Mucosa of rectum (tissue), 2 donors: ENCODE results near the gene TBCD.

Experiments used
- H3K27ac ChIP-seq, 2 donors: one replicate each; pipeline ENCODE4 v1.7.0; 2013; ENCODE audit warnings: inconsistent platforms in 2 of 2, low read depth in 2 of 2, low read length in 2 of 2
- H3K27me3 ChIP-seq, 2 donors: one replicate each; pipeline ENCODE4 v1.7.0; 2013; ENCODE audit warnings: low read length in 2 of 2; ENCODE audit not compliant: control insufficient read depth in 2 of 2, insufficient read depth in 2 of 2
- H3K36me3 ChIP-seq, 2 donors: one replicate each; pipeline ENCODE4 v1.7.0; 2013; ENCODE audit warnings: low read length in 2 of 2; ENCODE audit not compliant: control insufficient read depth in 2 of 2, insufficient read depth in 2 of 2
- H3K4me1 ChIP-seq, 2 donors: one replicate each; pipeline ENCODE4 v1.7.0; 2013; ENCODE audit warnings: low read length in 2 of 2, mild to moderate bottlenecking in 1 of 2; ENCODE audit not compliant: control insufficient read depth in 2 of 2, insufficient read depth in 2 of 2
- H3K4me3 ChIP-seq, 2 donors: one replicate each; pipeline ENCODE4 v1.7.0; 2013; ENCODE audit warnings: low read length in 2 of 2
- H3K9ac ChIP-seq, 2 donors: one replicate each; pipeline ENCODE4 v1.7.0; 2013; ENCODE audit warnings: low read length in 2 of 2, low read depth in 1 of 2, mild to moderate bottlenecking in 1 of 2
- H3K9me3 ChIP-seq, 2 donors: one replicate each; pipeline ENCODE4 v1.7.0; 2013; ENCODE audit warnings: low read length in 2 of 2; ENCODE audit not compliant: control insufficient read depth in 2 of 2
- donor health status: healthy.
- donor health status: Normal muscosa, but diverticular disease.

The TBCD gene

DNA sequence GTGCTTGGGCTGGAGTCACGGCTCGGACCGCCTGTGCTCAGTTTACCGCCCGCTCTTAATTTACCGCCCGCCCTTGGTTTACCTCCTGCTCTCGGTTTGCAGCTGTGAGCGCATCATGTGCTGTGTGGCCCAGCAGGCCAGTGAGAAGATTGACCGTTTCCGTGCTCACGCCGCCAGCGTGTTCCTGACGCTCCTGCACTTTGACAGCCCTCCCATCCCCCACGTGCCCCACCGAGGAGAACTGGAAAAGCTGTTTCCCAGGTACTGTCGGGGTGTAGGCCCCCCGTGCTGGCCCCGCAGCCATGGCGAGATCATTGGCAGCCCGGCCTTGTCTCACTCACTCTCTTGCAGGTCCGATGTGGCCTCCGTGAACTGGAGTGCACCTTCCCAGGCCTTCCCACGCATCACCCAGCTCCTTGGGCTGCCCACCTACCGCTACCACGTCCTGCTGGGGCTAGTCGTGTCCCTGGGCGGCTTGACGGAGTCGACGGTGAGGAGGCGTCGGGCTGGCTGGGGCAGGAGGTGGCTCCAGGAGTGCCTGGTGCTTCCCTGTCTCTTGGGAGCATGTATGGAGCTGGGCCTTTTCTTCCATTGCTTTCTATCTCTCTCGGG lies 177.3 kb downstream of the TBCD start:
- Histone ChIP-seq H3K36me3 (peaks cover 44 to 55% of the 10 kb centered on the region in 2 donors), H3K27me3 (no peaks in the 10 kb centered on the region), H3K4me1 (no peaks in the 10 kb centered on the region), H3K9ac (no peak overlapping the region), H3K4me3 (no peak overlapping the region), H3K9me3 (no peaks in the 10 kb centered on the region), H3K27ac (no peak overlapping the region)

DNA sequence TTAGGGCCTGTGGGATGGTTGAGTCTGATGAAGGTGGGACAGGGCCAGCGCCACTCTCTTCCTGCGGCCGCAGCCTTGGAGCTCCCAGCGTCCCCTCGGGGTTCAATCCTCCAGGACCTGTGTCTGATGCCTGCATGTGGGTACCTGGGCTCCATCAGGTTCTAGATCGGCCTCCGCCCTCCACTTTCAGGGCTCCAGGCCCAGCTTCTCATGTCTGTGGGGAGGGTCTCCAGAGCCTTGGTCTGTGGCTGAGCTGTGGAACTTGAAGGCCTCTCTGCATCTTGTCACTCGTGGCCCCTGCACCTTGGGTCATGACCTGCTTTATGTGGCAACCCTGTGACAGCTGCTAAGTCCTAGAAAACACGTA lies 177.8 kb downstream of the TBCD start:
- Histone ChIP-seq H3K9ac (no peak overlapping the region), H3K4me1 (no peaks in the 10 kb centered on the region), H3K36me3 (peaks cover 44 to 56% of the 10 kb centered on the region in 2 donors), H3K9me3 (no peaks in the 10 kb centered on the region), H3K27me3 (no peaks in the 10 kb centered on the region), H3K27ac (no peak overlapping the region), H3K4me3 (no peak overlapping the region)

DNA sequence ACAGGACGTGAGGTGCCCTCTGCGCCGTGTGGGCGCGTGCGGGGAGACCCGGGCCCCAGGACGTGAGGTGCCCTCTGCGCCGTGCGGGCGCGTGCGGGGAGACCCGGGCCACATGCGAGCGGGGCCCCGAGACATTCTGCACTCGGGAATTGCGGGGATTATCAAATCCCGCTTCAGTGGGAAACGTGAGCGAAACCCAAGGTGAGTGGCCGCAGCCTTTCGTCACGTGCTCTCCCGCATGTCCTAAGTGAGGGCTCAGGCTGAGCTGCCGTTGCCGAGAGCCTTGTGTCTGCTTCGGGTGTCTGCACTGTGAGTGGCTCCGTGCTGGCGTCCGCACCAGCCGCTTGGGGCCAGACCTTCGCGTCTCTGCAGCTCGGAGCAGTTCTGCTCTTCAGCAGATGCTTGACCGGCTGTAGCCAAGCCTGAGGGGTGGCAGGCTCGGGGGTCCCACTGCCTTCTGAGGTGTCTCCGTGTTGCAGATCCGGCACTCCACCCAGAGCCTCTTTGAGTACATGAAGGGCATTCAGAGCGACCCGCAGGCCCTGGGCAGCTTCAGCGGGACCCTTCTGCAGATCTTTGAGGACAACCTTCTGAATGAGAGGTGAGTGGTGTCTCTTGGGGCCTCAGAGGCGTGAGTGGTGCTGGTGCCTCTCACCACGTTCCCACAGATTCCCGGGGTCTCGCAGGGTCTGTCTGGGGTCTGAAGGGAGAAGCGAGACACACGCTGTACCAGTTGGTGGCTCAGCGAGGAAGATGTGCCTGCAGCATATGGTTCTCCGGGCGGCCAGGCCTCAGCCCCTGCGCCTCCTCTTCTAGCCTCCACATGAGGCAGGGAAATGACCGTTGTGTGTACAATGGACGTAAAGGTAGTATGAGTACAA lies 178.4 kb downstream of the TBCD start:
- Histone ChIP-seq H3K36me3 (peaks cover 42 to 52% of the 10 kb centered on the region in 2 donors), H3K27me3 (no peaks in the 10 kb centered on the region), H3K9ac (no peak overlapping the region), H3K27ac (no peak overlapping the region), H3K9me3 (no peaks in the 10 kb centered on the region), H3K4me3 (no peak overlapping the region), H3K4me1 (no peaks in the 10 kb centered on the region)

DNA sequence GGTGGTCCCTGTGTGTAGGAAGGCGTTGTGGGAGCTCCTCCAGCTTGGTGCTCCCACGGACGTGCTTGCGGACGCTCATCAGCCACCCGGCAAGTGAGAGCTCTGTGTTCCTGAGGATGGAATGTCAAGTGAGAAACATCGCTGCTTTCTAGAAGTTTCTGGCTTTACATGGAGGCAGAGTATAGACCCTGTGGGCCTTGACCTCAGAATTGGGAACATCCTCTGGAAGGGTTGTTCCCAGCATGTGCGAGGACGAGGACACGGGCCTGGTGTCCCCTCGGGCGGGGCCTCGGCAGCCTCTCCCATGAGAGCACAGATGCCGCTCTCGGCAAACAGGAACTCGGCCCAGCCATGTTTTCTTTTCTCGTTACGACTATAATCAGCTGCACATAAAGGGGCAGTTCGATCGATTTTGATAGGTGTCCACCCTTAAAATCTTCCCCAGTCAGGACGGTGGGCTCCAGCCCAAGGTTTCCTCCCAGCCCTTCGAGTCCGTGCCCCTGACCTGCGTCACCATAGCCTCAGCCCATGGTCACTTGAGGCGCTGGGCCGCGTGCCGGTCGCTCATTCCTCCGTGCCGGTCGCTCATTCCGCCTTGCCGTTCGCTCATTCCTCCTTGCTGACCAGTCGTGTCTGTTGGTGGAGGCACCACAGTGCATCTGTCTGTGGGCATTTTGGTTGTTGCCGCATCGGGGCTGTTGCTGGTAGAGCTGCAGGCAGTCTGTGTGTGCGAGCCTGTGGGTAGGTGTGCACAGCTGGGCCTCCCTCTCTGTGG lies 179.2 kb downstream of the TBCD start:
- Histone ChIP-seq H3K4me1 (no peaks in the 10 kb centered on the region), H3K9ac (no peak overlapping the region), H3K36me3 (peaks cover 37 to 50% of the 10 kb centered on the region in 2 donors), H3K4me3 (no peak overlapping the region), H3K27ac (no peak overlapping the region), H3K9me3 (no peaks in the 10 kb centered on the region), H3K27me3 (no peaks in the 10 kb centered on the region)

DNA sequence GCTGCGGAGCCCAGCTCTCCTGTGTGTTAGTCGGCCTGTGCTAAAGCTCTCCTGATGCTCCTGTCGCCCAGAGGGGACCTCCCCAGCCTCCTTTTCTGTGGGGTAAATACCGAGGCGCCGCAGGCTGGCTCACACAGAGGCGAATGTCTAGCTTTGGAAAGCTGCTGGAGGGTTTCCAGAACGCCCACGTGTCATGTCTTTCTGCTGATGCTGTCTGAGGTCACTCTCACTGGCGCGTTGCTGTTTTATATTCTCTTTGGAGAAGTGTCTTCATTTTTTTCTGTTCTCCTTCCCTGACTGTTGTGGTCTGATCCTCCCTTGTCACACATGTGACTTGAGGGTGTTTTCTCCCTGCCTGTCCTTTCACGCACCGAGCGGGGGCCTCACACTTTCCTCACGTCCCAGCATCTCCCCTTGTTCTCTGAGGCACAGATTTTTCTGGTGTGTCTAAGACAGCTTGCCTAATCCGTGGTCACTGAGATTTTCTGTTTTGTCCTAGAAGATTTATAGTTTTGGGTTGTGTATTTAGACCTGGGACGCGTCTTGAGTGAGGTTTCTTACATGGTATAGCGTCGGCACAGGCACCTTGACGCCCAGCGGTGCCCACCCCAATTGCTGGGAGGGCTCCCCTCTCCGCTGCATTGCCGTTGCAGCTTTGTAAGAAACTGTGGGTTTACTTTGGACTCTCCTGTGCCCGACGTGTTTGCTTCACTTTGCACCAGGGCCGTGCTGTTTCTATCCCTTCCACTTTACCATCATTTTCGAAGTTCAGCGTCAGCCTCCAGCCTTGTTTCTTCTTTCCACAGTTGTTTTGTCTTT lies 180.0 kb downstream of the TBCD start:
- H3K36me3 ChIP-seq = peaks cover 37 to 43% of the 10 kb centered on the region in 2 donors
- H3K4me1 ChIP-seq = no peaks in the 10 kb centered on the region
- H3K9me3 ChIP-seq = no peaks in the 10 kb centered on the region
- no peak overlapping the region for H3K27ac ChIP-seq
- H3K27me3 ChIP-seq = no peaks in the 10 kb centered on the region
- H3K9ac ChIP-seq = no peak overlapping the region
- H3K4me3 ChIP-seq = no peak overlapping the region

DNA sequence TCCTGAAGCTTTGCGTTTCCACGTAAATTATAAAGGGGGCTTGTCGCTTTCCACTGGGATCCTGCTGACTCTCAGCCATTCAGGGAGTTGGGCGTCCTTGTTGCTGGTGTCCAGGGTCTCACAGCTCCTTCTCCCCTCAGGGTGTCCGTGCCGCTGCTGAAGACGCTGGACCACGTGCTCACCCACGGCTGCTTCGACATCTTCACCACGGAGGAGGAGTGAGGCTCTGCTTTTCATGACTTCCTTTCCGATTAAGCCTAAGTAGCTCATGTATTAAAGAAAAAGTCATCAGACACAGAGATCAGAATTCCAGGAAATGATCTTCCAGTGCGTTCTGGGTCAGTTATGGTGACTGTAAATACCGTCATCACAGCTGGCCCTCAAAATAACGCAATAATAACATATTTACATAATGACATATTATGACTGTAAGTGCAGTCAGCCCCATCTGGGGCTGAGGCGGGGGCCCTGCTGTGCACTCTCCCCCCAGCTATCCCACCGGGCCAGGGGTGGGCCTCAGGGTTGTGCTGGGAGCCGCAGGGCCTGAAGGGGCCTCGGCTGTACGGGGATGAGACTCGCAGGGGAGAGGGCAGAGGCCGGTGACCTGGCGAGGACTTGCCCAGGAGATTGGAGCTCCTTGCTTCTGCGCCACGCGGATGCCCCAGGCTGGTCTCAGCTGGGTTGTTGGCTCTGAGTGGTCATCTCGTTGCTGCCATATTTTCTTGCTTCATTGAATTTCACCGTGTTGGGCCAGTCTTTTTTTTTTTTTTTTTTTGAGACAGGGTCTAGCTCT lies 180.8 kb downstream of the TBCD start:
- H3K36me3 ChIP-seq = peaks cover 33 to 42% of the 10 kb centered on the region in 2 donors

DNA sequence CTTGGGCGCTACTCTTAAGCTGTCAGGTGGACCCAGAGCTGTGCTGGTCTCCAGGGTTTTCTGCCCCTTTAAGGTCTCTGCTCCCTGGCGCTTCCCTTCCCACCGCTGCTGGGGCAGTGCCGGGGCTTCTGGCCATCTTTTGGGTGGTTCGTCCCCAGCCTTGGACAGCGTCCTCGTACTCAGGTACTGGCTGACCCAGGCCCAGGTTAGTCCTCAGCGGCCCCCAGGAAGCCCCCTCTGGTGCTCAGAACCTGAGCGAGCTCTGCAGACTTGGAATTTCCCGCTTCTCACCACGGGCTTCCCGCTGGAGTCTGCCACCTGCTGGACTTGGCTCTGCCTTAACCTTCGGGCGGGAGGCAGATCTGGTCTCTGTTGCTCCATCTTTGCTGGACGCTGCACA lies 182.0 kb downstream of the TBCD start:
- Histone ChIP-seq H3K27me3 (no peaks in the 10 kb centered on the region), H3K9ac (no peak overlapping the region), H3K27ac (no peak overlapping the region), H3K4me3 (no peak overlapping the region), H3K4me1 (no peaks in the 10 kb centered on the region), H3K36me3 (peaks cover 32 to 46% of the 10 kb centered on the region in 2 donors), H3K9me3 (no peaks in the 10 kb centered on the region)

More for the DNA sequence above, 180.8 kb downstream of the TBCD start:
- no peaks in the 10 kb centered on the region for H3K4me1 ChIP-seq
- no peak overlapping the region for H3K27ac ChIP-seq
- no peaks in the 10 kb centered on the region for H3K9me3 ChIP-seq
- H3K27me3 ChIP-seq = no peaks in the 10 kb centered on the region
- no peak overlapping the region for H3K9ac ChIP-seq
- H3K4me3 ChIP-seq = no peak overlapping the region

DNA sequence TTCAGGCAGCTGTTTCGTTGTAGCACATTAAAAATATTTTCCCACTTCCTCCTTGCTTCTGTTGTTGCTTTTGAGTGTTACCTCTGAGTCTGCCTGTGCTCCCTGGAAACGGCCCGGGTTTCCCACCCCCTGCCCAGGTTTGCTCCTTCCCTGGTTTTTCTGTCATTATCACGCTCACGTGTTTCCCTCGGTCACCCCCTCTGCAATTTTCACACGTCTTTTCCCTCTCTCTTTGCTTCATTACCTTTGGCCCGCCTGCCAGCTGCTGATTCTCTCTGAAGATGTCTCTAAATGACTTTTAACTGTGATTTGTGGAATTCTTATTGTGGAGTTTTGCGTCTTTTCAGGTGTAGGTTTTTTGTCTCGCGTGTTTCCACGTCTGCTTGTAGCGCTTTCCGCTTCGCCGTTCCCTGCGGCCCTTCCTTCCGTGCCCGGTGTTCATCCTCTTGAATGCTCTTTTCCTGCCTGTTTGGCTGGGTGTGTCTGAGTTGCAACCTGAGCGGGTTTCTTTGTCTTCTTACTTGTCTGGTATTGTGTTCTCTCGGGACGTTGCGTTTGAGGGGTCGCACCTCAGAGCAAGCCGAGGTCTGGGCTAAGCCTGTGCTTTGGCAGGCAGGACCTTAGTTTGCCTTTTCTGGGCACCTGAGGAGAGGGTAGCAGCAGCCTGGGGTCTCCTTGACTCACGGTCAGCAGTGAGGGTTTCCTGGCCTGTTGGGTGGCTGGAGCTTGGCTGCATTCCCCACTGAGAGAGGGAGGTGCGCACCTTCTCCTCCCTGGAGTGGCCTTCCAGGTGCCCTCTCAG lies 184.3 kb downstream of the TBCD start:
- Histone ChIP-seq H3K36me3 (peaks cover 26 to 35% of the 10 kb centered on the region in 2 donors), H3K9me3 (no peaks in the 10 kb centered on the region), H3K4me3 (no peak overlapping the region), H3K27me3 (no peaks in the 10 kb centered on the region), H3K4me1 (no peaks in the 10 kb centered on the region), H3K9ac (no peak overlapping the region), H3K27ac (no peak overlapping the region)
